GM19351 (cell line): ENCODE results near the gene CALM1.

Source experiments
- ATAC-seq: cut with Tn5 transposase; IDR thresholded peaks from one replicate; pipeline ENCODE4 v1.9.1; 2021; ENCODE audit warnings: mild to moderate bottlenecking, moderate library complexity; ENCODE audit not compliant: unreplicated experiment

Gene CALM1

GRCh38 chr14:90407230-90407629, 10.4 kb downstream of the CALM1 start:
- no peak for ATAC-seq

GRCh38 chr14:90408713-90409112, 11.9 kb downstream of the CALM1 start:
- ATAC-seq = no peak

GRCh38 chr14:90409209-90409730, 12.4 kb downstream of the CALM1 start:
- ATAC-seq = no peak

GRCh38 chr14:90412058-90412457, 15.2 kb downstream of the CALM1 start:
- no peak for ATAC-seq

GRCh38 chr14:90416720-90417119, 19.9 kb downstream of the CALM1 start:
- no peak for ATAC-seq

GRCh38 chr14:90418053-90418452, 21.2 kb downstream of the CALM1 start:
- no peak for ATAC-seq

GRCh38 chr14:90419200-90419599, 22.4 kb downstream of the CALM1 start:
- no peak for ATAC-seq

- ATAC-seq = no peak
These were observed 24.3 kb downstream of the CALM1 start for GRCh38 chr14:90421001-90421631.

GRCh38 chr14:90421632-90422020, 24.8 kb downstream of the CALM1 start:
- ATAC-seq = no peak

- no peak for ATAC-seq
These were observed 26.3 kb downstream of the CALM1 start for GRCh38 chr14:90423166-90423565.

- ATAC-seq = no peak
These were observed 27.2 kb downstream of the CALM1 start for GRCh38 chr14:90424075-90424474.

- no peak for ATAC-seq
These were observed 28.0 kb downstream of the CALM1 start for GRCh38 chr14:90424686-90425372.

- no peak for ATAC-seq
These were observed 28.6 kb downstream of the CALM1 start for GRCh38 chr14:90425373-90425879.

- no peak for ATAC-seq
These were observed 29.3 kb downstream of the CALM1 start for GRCh38 chr14:90426031-90426540.

GRCh38 chr14:90426663-90427062, 29.8 kb downstream of the CALM1 start:
- ATAC-seq = no peak

- no peak for ATAC-seq
These were observed 31.1 kb downstream of the CALM1 start for GRCh38 chr14:90427848-90428426.

- ATAC-seq = no peak
These were observed 31.8 kb downstream of the CALM1 start for GRCh38 chr14:90428676-90429075.

- ATAC-seq = no peak
These were observed 32.4 kb downstream of the CALM1 start for GRCh38 chr14:90429236-90429635.

GRCh38 chr14:90429754-90430153, 32.9 kb downstream of the CALM1 start:
- ATAC-seq = no peak

GRCh38 chr14:90434370-90435020, 37.7 kb downstream of the CALM1 start:
- ATAC-seq = no peak

- no peak for ATAC-seq
These were observed 42.0 kb downstream of the CALM1 start for GRCh38 chr14:90438841-90439240.
